Esophagus squamous epithelium (tissue), 5 donors: ENCODE measurements around the gene SERPINA12. TPM values are rescaled to one million over a fixed set of nuclear protein-coding genes. Genes with fewer than 3 reads are reported as not detected.

Experiments used
- DNase-seq: peaks from one replicate; lab custom pipeline; 2025; lab: John Stamatoyannopoulos, UW
- H3K27ac ChIP-seq, 4 donors: fragments of 200-600 bp; sonication (generic); one replicate each; pipeline ENCODE4 v1.5.1; 2016 to 2019; ENCODE audit warnings: mild to moderate bottlenecking in 1 of 4
- H3K27me3 ChIP-seq, 4 donors: fragments of 200-600 bp; sonication (generic); 1 replicate in 3 of 4; 2 replicates in 1 of 4; pipeline versions ENCODE4 v1.5.1 to v1.6.0; 2017 to 2021; ENCODE audit warnings: antibody characterized with exemption in 1 of 4
- H3K36me3 ChIP-seq, 3 donors: fragments of 200-600 bp; sonication (generic); one replicate each; pipeline ENCODE4 v1.5.1; 2016 to 2019
- H3K4me1 ChIP-seq, 3 donors: fragments of 200-600 bp; sonication (generic); one replicate each; pipeline ENCODE4 v1.5.1; 2017 to 2019
- H3K4me3 ChIP-seq, 4 donors: fragments of 200-600 bp; sonication (generic); 1 replicate in 3 of 4; 2 replicates in 1 of 4; pipeline ENCODE4 v1.5.1; 2016 to 2019; ENCODE audit warnings: mild to moderate bottlenecking in 2 of 4, moderate library complexity in 1 of 4
- H3K9me3 ChIP-seq, 3 donors: fragments of 200-600 bp; sonication (generic); one replicate each; pipeline ENCODE4 v1.5.1; 2016 to 2019
- POLR2A ChIP-seq, 4 donors: fragments of 450-650 bp; IDR thresholded peaks; one replicate each; pipeline ENCODE4 v1.6.1; 2017; ENCODE audit warnings: antibody characterized with exemption in 4 of 4, mild to moderate bottlenecking in 4 of 4, moderate library complexity in 3 of 4
- WGBS, 2 donors: methylation state at CpG; one replicate each; pipeline ENCODE4 v1.1.5; 2018; 5-methylcytosine and 5-hydroxymethylcytosine counted together
- intact Hi-C: fragments of 100-400 bp; cut with DNase I; formaldehyde crosslinking; loops from one replicate; pipeline ENCODE4 v1.15.0; 2022
- total RNA-seq, 4 donors: library from RNA; depleted of rRNA; stranded (reverse); fragments of >200 nt; gene quantifications; one replicate each; pipeline ENCODE4 v1.1.0, GENCODE V29; 2016
- TF ChIP-seq, protein P1 (sequence below), 6 experiments: fragments of 450-650 bp in 4 of 6; fragments of 200-600 bp in 2 of 6; sonication (generic) in 2 of 6; IDR thresholded peaks; one replicate each; pipeline ENCODE4 v1.5.1; 2016 to 2019; ENCODE audit warnings: antibody characterized with exemption in 6 of 6, mild to moderate bottlenecking in 4 of 6, moderate library complexity in 4 of 6
- donor health status: DM: yes; HTN: yes; CAD: no.

The SERPINA12 gene
- total RNA-seq, 4 donors from 2014 or later, result not detected

DNA sequence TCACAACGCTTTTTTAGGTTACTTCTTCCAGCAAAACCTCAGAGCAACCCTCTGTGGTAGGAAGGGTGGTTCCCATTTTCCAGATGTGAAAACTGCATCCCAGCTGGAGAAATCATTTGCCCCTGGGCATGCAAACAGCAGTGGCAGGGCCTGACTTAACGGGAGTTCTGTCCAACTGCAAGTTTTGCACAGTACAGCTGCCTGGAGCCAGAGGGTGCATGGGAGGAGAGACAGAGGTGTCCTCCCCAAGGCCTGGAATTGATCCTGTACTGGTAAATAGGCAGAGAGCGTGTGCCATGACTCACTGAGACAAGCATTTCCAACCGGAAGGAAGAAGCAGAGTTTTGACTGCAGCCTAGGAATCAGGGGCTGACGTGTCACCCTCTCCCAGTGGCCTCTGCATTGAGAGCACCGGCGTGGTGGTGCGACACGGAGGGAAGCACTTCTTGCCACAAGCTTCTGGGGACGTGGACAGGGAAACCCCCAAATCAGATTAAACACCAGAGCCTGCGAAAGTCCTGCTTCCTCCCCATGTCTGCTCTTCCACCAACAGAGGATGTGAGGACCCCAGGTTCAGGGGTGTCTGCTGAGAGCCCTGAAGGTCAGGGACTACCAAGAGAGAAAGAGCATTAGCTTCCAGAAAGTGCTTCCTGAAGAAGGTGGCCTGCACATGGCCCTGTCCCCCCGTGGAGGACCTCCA, 33.0 kb upstream of the SERPINA12 start:
- Histone ChIP-seq H3K27me3 (peaks cover 0 to 20% (median 0%) of the 10 kb centered on the region in 4 donors), H3K36me3 (no peaks in the 10 kb centered on the region), H3K4me3 (no peak overlapping the region), H3K9me3 (peaks cover 0 to 9% (median 0%) of the 10 kb centered on the region in 3 donors), H3K27ac (peak overlapping the region in 3 of 4 donors; percentile 67 to 81 (median 75)), H3K4me1 (peaks cover 0 to 29% (median 14%) of the 10 kb centered on the region in 3 donors)
- TF ChIP-seq, protein P1, sequence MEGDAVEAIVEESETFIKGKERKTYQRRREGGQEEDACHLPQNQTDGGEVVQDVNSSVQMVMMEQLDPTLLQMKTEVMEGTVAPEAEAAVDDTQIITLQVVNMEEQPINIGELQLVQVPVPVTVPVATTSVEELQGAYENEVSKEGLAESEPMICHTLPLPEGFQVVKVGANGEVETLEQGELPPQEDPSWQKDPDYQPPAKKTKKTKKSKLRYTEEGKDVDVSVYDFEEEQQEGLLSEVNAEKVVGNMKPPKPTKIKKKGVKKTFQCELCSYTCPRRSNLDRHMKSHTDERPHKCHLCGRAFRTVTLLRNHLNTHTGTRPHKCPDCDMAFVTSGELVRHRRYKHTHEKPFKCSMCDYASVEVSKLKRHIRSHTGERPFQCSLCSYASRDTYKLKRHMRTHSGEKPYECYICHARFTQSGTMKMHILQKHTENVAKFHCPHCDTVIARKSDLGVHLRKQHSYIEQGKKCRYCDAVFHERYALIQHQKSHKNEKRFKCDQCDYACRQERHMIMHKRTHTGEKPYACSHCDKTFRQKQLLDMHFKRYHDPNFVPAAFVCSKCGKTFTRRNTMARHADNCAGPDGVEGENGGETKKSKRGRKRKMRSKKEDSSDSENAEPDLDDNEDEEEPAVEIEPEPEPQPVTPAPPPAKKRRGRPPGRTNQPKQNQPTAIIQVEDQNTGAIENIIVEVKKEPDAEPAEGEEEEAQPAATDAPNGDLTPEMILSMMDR (IDR thresholded peaks at IDR 0.05), result no peak
- no peak for TF ChIP-seq POLR2A (IDR thresholded peaks at IDR 0.05)
- intact Hi-C loops, result loop anchor here (10.0 kb wide), 1 partner anchor 117 kb away; no protein-coding TSS in a partner anchor
- DNase-seq, result no peak
- WGBS, 2 donors, result 50 to 90% methylated on average over 1 to 2 of the region's 12 CpGs

- TF ChIP-seq, protein P1 (IDR thresholded peaks at IDR 0.05), result no peak
- no peak for TF ChIP-seq POLR2A (IDR thresholded peaks at IDR 0.05)
- intact Hi-C loops, result loop anchor here (10.0 kb wide), 1 partner anchor 117 kb away; no protein-coding TSS in a partner anchor
- no peak overlapping the region for H3K27ac ChIP-seq
- H3K9me3 ChIP-seq, result peaks cover 0 to 5% (median 0%) of the 10 kb centered on the region in 3 donors
- DNase-seq, result no peak
- 73 to 91% methylated on average over 8 to 9 of the region's 9 CpGs for WGBS, 2 donors
- peaks cover 0 to 29% (median 0%) of the 10 kb centered on the region in 4 donors for H3K27me3 ChIP-seq
- H3K4me1 ChIP-seq, result peaks cover 0 to 29% (median 14%) of the 10 kb centered on the region in 3 donors
- H3K4me3 ChIP-seq, result no peak overlapping the region
- H3K36me3 ChIP-seq, result no peaks in the 10 kb centered on the region
Measured at GRCh38 chr14:94541234-94541975, 32.1 kb upstream of the SERPINA12 start.

DNA sequence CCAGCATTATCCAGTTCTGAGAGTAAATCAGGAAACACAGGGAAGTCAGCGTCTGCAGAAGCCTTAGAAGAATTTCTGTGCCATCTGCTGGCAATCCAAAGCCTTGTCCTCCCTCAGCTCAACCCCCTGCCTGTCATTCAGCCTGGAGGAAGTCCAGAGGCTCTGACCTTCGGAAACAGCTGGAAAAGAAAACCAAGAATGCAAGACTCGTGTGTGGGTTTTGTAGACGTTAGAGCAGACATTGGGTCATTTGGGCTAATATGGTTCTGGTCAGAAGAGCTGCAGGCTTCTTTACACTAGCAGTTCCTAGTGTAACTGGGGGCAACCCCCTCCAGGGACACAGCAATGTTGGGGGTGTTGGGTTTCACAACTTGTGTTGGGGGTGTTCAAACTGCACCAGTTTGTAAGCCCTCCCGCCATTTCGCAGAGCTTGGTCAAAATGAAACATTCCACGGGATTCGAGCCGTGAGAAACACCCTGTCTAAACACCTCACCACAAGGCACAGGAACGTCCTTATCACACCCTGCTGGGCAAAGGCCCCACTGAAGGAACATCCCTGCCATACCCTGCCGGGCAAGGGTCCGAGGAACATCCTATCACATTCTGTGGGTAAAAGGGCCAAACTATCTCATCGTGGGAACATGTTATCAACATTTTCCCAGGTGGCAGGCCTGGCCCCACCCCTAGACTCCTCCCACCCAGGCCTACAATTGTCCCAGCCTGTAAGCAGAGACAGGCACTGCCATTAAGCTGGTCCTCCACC, 30.9 kb upstream of the SERPINA12 start:
- 35 to 52% methylated on average over 6 to 12 of the region's 13 CpGs for WGBS, 2 donors
- Histone ChIP-seq H3K4me1 (peaks cover 0 to 29% (median 14%) of the 10 kb centered on the region in 3 donors), H3K9me3 (no peaks in the 10 kb centered on the region), H3K27ac (no peak overlapping the region), H3K4me3 (no peak overlapping the region), H3K36me3 (no peaks in the 10 kb centered on the region), H3K27me3 (peaks cover 0 to 36% (median 0%) of the 10 kb centered on the region in 4 donors)
- DNase-seq, result no peak
- intact Hi-C loops, result loop anchor here (10.0 kb wide), 1 partner anchor 115 kb away; no protein-coding TSS in a partner anchor
- no peak for TF ChIP-seq POLR2A (IDR thresholded peaks at IDR 0.05)
- TF ChIP-seq, protein P1 (IDR thresholded peaks at IDR 0.05), result no peak

GRCh38 chr14:94539181-94539580, 29.9 kb upstream of the SERPINA12 start:
- H3K27me3 ChIP-seq, result peaks cover 0 to 35% (median 0%) of the 10 kb centered on the region in 4 donors
- H3K4me1 ChIP-seq, result peaks cover 0 to 26% (median 14%) of the 10 kb centered on the region in 3 donors
- no peak overlapping the region for H3K27ac ChIP-seq
- no peak overlapping the region for H3K4me3 ChIP-seq
- H3K9me3 ChIP-seq, result no peaks in the 10 kb centered on the region
- H3K36me3 ChIP-seq, result no peaks in the 10 kb centered on the region
- DNase-seq, result no peak
- intact Hi-C loops, result no loop called here
- TF ChIP-seq, protein P1 (IDR thresholded peaks at IDR 0.05), result no peak
- TF ChIP-seq POLR2A (IDR thresholded peaks at IDR 0.05), result no peak
- 80% methylated on average over 5 to 6 of the region's 7 CpGs for WGBS, 2 donors
